Endothelial cell of hepatic sinusoid (primary cell): Measurements from ENCODE around the gene LDHD.
"Not testable (repeated sequence)": the region's sequence is repeated elsewhere in the genome, so short reads cannot be mapped to it uniquely, and the experiment has no call there.

ENCODE experiments used
- in situ Hi-C: cut with HindIII; loops from 2 replicates; pipeline ENCODE4 v1.10.0; 2017; ENCODE audit warnings: low sequenced_read_pairs

Gene LDHD

DNA sequence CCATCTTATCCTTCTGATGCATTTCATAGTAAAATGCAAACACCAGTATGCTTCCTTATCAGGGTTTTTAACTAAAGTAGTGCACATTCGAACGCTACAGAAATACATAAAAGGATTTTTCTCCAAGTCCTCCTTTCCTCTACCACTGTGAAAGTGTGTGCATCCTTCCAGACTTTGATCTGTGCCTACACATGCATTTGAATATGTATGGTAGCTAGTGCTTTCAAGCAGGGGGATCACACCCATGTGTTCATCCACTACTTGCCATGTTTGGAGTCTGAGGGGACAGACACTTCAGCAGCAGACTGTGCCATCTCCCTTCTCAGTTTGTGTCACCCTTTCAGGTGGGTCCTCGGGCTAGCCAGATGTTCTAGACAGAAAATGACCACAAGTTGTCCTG lies 14.9 kb downstream of the LDHD start:
- in situ Hi-C loops: no loop called here

DNA sequence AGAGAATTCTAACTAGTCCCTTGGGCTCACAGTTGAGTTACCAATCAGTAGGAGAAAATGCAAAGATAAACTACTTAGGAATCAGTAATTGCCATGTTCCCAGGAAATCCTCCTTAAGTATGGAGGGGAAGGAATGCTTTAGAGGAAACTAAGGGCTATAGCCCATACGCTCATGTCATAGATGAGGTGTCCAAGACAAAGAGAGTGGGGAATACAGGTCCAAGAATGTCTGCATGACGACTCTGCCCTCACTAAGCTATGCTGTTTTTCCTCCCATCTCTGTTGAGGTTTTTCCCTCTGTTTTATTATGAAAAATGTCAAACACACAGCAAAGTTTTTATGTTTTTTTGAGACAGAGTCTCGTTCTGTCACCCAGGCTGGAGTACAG lies 16.0 kb downstream of the LDHD start:
- in situ Hi-C loops: no loop called here

DNA sequence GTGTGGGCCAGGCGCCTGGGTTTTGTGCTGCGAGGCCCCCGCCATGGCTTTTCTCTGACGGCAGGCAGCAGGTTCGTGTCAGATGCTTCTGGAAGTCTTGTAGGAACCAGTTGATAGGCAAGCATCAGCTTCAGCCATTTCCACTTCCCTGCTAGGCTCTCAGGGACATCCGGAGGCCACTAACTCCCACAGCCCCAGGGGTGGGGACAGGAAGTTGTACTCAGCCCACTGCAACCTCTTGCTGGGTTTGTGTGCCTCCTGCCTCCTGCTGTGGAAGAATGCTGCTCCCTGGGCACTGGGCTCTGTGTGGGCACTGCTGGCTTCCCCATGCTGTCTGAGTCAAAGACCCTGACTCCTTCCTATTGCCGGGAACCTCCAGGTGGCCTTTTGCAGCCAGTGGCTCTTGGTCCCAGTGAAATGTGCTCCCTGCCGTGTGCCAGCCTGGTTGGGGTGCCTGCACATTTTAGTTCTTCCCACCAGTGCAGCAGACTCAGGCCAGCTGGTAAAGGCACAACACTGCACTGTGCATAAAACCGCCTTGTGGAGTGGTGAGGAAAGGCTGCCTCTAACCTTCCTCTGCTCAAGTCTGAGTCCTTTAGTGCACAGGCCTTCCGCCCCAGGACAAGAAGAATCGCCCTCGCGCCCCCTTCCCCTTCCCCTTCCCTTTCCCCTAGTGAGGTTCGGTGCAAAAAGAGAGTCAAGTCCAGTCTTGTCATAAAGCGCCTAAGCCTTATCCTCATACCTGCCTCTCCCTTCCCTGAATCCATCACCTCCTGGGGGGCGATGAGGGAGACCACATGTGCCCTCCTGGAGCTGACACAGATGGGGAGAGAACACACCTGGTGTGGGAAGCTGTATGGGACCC lies 16.6 kb downstream of the LDHD start:
- in situ Hi-C loops: no loop called here

DNA sequence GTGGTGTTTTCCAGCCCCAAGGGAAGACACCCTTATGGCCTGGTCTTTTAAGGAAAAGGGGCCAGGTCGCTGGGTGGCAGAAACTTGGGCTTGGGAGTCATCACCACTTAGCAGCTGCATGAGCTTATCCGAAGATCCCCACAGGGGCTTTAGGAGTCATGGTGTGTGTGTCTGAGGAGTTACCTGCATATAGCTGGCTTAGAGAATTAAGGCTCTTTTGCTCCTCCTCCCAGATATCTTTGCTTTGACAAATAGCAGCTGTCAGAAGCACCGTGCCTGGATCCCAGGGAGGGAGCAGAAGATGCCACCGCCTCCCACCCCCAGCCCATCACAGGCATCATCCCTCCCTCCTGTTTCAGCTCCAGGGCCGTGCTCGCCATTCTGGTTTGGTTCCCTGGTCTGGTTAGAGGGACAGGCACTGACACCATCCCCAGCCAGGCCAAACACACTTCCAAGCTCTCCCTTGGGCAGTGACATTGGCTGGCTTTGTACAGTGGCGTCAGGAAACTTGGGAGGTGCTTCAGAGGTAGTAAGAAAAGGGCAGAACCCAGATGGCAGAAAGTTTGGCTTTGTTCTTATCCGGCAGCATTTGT lies 17.4 kb downstream of the LDHD start:
- in situ Hi-C loops: no loop called here

GRCh38 chr16:75097941-75098901 lies 18.4 kb downstream of the LDHD start:
- in situ Hi-C loops: no loop called here

GRCh38 chr16:75097191-75097761 lies 19.3 kb downstream of the LDHD start:
- in situ Hi-C loops: no loop called here

DNA sequence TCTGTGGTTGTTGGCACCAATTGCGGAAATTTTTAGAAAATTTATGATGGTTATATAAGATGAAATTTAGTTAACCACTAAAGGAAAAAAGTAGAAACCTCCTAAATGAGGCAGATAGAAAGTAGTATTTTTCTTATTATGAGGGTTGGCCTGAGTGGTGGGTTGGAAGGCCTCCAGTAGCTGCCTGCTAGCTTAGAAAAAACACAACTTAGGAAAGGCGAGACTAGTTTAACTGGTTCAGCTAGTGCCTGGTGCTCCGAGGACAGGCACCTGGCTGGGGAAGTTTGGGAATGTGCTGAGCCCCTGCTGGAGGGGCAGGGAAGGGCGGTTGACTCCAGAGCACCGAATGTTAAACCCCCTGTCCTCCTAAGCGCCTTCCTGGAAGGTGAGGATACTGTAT lies 19.9 kb downstream of the LDHD start:
- in situ Hi-C loops: no loop called here

GRCh38 chr16:75095204-75095621 lies 21.4 kb downstream of the LDHD start:
- in situ Hi-C loops: no loop called here

DNA sequence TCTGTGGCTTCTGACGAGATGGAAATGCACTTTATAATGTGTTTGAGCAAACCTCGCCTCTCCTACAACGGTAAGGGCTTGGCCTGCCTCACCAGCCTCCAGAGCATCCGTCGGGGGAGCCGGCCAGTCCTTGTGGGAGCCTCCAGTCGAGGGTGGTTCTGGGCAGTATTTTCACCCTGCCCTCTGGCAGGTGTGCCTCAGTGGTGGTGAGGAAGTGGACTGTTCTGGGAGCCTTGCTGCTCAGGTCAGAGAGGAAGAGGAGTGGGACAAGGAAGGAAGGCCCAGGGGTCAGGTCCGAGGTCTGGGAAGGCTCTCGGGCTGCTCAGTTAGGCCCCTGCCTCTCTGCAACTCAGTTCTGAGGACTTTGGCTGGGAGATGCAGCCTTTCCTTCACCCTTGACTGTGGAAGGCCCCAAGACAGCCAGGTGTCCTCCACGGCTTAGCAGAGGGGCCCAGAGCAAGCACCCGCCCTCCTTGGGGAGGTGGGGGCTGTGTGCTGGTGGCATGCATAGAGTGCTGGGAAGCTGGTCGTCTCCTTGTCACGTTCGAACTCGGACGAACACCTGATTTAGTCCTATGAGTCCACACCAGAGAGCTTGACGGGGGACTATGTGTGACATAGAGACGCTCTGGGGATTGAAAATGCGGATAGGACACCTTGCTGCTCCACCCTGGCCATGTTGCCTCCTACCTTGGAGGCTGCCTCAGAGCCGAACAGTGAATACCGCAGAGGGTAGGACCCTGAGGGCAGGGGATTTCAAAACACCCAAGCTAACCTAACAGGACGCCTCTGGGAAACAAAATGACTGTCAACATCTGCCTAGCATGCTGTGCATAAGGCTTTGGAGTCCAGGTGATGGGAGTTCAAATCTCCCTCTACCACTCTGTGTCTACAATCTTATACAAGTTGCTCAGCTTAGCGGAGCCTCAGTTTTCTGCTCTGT lies 22.7 kb downstream of the LDHD start:
- in situ Hi-C loops: no loop called here

DNA sequence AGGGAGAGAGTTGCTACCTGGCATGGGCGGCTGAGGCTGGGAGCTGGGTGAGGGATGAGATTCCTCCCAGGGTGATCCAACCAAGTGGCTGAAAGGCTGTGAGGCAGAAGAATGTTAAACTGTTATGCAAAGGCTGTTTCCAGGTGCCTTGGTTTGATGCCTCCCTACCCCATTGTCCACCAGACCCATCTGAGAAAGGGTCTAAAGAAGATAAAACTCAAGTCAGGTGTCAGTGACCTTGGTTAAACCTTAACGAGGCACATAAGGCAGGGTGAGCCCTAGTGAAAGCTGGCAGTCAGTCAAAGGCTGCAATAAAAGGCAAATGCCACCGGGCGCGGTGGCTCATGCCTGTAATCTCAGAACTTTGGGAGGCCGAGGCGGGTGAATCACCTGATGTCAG lies 23.8 kb downstream of the LDHD start:
- in situ Hi-C loops: no loop called here

GRCh38 chr16:75091619-75092018 lies 25.0 kb downstream of the LDHD start:
- in situ Hi-C loops: not testable (repeated sequence)

- in situ Hi-C loops: not testable (repeated sequence)
These were observed 25.7 kb downstream of the LDHD start for GRCh38 chr16:75090899-75091298.

DNA sequence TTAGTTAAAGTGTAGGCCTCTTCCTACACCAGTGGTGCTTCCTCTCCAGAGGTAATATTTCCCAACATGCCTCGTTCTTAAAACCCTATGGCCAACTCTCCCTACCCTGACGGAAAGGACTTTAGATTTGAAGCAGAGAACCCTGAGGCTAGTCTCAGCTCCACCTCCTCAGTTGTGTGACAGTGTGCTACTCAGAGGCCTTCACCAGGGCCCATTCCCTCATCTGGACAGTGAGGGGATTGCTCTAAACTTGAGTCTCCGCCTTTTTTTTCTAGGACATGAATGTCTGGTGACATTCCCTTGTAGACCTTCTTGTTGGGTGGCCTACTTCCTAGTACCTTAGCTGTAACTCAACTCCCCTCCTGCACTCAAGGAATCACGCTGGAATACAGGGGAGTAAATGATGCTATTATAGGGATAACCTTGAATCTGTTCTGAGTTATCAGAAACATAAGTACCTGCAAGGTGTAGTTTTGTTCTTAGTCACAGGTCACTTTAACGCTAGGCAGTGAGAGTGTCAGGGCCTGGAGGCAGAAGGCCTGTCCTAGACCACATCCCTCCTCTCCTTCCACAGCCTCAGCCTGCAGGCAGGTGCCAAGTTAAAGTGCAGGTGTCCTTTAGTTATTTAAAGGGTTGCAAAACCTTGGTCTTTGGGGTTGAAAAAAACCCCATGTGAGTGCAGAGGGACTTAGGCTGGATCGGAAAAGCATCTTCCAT lies 26.9 kb downstream of the LDHD start:
- in situ Hi-C loops: no loop called here

DNA sequence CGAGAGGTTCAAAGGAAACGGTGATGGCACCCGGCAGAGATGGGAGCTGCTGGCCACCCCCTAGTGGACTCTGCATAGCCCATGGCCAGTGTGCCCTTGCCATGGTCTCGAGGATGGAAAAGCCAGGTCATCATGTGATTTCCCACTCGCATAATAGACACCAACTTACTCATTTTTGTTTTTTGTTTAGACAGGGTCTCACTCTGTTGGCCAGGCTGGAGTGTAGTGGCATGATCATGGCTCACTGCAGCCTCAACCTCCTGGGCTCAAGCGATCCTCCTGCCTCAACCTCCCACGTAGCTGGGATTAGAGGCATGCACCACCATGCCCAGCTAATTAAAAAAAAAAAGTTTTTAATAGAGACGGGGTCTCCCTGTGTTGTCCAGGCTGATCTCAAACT lies 27.6 kb downstream of the LDHD start:
- in situ Hi-C loops: no loop called here

DNA sequence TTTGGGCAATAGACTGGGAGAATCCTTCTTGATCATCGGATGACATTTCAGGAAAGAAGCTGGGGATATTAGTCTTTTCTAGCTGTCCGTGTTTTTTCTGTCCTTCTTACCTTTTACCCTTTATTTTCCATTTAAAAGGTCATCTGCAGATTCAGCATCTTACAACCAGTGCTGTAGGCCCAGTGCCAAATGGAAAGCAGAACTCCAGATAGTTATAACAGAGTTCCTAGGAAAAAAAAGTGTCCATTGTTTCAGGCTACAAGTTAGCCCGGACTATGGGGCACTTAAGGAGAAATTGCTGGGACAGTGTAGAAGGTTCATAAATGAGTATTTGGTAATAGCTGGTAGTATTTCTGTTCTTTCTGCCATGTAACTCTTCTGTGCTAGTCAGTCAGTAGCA lies 28.4 kb downstream of the LDHD start:
- in situ Hi-C loops: no loop called here

DNA sequence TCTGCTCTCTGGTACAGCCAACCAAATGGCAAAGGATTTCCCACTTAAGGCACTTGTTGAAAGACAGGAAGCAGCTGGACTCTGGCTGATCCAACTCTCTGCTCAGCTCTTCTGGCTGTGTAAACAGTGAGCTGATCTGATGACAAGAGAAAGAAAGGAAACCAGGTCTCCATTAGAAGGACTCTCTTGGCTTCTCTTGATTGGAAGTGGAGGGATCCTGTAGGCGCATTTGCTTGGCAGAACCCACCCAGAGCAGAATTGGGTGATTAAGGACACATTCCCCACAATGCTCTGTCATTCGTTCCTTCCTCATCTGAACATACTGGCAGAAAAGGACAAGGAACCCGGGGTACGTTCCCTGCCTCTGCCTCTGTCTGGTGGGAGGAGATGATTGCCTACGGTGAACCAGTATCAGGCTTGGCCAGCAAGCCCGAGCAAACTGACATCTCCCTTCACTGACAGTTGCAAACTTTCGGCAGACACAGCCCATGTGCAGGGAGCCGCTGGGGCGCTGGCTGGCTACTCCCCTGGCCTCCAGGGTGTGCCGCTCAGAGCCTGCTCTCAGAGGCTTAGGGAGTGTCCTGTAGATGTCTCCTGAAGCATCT lies 29.1 kb downstream of the LDHD start:
- in situ Hi-C loops: no loop called here

- in situ Hi-C loops: no loop called here
These were observed 29.7 kb downstream of the LDHD start for GRCh38 chr16:75086688-75087374.

DNA sequence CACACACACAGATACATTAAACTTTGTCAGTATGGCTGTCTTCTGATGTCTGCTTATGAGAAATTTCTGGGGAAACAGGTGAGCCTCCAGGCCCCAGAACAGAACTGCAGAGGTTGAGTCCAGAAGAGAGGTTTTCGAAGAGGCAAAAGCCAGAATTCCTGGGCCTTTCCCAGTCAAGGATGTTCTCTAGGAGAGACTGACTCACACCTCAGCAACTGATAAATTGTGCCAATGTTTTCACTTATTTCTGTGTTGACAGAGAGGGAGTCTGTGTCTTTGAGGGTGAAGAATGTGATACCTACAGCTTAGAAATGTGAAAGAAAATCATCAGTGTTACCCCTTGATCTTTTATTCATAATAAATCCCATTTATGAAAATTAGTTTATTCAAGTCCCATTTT lies 30.3 kb downstream of the LDHD start:
- in situ Hi-C loops: no loop called here
